ENCODE data around the gene LARP4B. TPM values are rescaled to one million over a fixed set of nuclear protein-coding genes. Genes with fewer than 3 reads are reported as not detected.

The LARP4B gene
- total and polyA plus RNA-seq, 7 donors, result 16.6 to 88.3 (median 66.6) TPM

DNA sequence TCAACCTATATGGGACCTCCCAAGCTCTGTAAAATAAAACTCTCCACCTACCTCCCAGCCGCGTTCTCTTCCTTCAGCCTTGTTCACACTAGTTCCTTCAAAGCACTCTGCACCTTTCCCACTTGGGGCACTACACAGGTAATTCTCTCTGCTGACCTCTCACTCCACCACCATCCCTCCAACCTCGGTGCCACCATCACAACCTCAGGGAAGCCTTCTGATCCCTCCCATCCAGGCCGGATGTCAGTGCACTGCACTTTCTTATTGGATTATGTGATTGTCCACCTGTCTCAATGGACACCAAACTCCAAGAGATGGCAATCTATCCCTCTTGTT, 7.0 kb downstream of the LARP4B start:
- intact Hi-C loops (cut with DNase I), result loop anchor here in 1 of 2 donors (5.0 kb wide), 1 partner anchor 42 kb away; no protein-coding TSS in a partner anchor
- peaks cover 58% of the 10 kb centered on the region for H3K4me1 ChIP-seq
- ATAC-seq (no peak), DNase-seq (no peak)
- H3K27ac ChIP-seq, result no peak overlapping the region
- H3K4me3 ChIP-seq, result no peak overlapping the region
- H3K36me3 ChIP-seq (ENCODE audit: insufficient read depth in 1 of 2, low read depth in 1 of 2), result peaks cover 0 to 6% of the 10 kb centered on the region in 2 donors
- H3K27me3 ChIP-seq (ENCODE audit: insufficient read depth in 3 of 3, low read length in 2 of 3), result no peaks in the 10 kb centered on the region
- no peaks in the 10 kb centered on the region for H3K9me3 ChIP-seq
- TF ChIP-seq, protein P1, sequence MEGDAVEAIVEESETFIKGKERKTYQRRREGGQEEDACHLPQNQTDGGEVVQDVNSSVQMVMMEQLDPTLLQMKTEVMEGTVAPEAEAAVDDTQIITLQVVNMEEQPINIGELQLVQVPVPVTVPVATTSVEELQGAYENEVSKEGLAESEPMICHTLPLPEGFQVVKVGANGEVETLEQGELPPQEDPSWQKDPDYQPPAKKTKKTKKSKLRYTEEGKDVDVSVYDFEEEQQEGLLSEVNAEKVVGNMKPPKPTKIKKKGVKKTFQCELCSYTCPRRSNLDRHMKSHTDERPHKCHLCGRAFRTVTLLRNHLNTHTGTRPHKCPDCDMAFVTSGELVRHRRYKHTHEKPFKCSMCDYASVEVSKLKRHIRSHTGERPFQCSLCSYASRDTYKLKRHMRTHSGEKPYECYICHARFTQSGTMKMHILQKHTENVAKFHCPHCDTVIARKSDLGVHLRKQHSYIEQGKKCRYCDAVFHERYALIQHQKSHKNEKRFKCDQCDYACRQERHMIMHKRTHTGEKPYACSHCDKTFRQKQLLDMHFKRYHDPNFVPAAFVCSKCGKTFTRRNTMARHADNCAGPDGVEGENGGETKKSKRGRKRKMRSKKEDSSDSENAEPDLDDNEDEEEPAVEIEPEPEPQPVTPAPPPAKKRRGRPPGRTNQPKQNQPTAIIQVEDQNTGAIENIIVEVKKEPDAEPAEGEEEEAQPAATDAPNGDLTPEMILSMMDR (IDR thresholded peaks at IDR 0.05), result no peak
- WGBS, 3 donors, result 85 to 95% (median 92%) methylated on average over 4 of the region's 4 CpGs

DNA sequence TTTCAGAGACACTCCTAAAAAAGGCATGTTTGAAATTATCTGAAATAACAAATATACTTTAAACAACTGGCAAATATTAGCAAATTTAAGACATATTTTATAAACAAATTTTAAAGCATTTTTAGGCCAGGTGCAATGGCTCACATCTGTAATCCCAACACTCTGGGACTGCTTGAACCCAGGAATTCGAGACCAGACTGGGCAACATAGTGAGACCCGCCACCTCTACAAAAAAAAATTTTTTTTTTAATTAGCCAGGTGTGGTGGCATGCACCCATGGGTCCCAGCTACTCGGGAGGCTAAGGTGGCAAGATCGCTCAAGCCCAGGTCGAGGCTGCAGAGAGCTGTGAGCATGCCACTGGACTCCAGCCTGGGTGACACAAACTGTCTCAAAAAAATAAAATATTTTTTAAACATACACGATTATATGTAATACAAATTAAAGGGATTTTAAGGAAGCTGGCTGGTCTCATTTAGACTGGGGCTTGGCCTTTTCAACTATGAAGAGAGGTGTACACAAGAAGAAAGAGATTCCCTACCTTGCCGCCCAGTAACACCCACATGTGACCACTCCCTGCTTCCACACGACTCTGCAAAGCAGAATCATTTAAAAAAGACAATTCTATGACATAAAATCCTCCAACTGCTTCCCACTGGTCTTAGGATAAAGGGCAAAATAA, 7.5 kb downstream of the LARP4B start:
- H3K27me3 ChIP-seq (ENCODE audit: insufficient read depth in 3 of 3, low read length in 2 of 3), result no peaks in the 10 kb centered on the region
- DNase-seq (no peak), ATAC-seq (no peak)
- WGBS, 3 donors, result 86 to 87% (median 87%) methylated on average over 8 of the region's 8 CpGs
- H3K4me3 ChIP-seq, result no peak overlapping the region
- peaks cover 58% of the 10 kb centered on the region for H3K4me1 ChIP-seq
- intact Hi-C loops (cut with DNase I), result loop anchor here in 1 of 2 donors (5.0 kb wide), 1 partner anchor 42 kb away; no protein-coding TSS in a partner anchor
- TF ChIP-seq, protein P1 (IDR thresholded peaks at IDR 0.05), result no peak
- no peak overlapping the region for H3K27ac ChIP-seq
- no peaks in the 10 kb centered on the region for H3K9me3 ChIP-seq
- H3K36me3 ChIP-seq (ENCODE audit: insufficient read depth in 1 of 2, low read depth in 1 of 2), result peaks cover 0 to 6% of the 10 kb centered on the region in 2 donors

DNA sequence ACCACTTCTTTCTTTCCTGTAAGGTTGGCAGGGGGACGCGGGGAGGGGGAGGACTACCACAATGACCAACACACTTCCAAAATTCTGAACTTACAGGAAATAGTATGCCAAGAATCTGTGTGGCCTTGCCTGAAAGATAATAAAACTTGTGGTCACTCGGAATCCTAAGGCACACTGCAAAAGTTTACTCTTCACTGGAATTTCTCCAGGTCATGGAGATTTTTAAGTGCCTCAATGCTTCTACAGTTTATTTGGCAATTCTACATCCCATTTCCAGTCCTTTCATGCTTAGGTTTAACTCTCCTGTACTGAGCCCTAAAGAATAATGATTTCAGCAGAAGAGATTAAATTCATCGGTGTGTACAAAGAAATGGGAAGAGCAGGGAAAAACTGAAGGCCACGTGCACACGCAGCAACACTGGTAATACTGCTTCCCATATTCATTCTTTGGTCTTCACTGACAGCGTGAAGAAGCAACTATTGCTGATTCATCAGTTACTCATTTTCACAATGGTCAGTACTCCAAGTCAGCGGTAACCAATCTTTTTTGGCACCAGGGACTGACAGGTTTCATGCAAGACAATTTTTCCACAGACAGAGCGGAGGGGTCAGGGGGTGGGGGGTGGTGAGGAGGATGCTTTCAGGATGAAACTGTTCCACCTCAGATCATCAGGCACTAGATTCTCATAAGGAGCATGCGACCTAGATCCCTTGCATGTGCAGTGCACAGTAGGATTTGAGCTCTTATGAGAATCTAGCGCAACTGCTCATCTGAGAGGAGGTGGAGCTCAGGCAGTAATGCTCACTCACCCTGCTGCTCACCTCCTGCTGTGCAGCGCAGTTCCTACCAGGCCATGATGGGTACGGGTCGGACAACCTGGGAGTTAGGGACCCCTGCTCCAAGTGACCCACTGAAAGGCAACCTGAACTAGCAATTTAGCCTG, 9.8 kb downstream of the LARP4B start:
- H3K4me3 ChIP-seq, result no peak overlapping the region
- H3K9me3 ChIP-seq, result no peaks in the 10 kb centered on the region
- H3K27me3 ChIP-seq (ENCODE audit: insufficient read depth in 3 of 3, low read length in 2 of 3), result no peaks in the 10 kb centered on the region
- H3K27ac ChIP-seq, result peak overlapping the region; percentile 36
- peak; percentile 62 to 86 (median 78) for ATAC-seq
- no peak for DNase-seq
- H3K36me3 ChIP-seq (ENCODE audit: insufficient read depth in 1 of 2, low read depth in 1 of 2), result peaks cover 0 to 14% of the 10 kb centered on the region in 2 donors
- TF ChIP-seq, protein P1 (IDR thresholded peaks at IDR 0.05), result no peak
- intact Hi-C loops (cut with DNase I), result loop anchor here in 1 of 2 donors (5.0 kb wide), 1 partner anchor 39 kb away; no protein-coding TSS in a partner anchor
- WGBS, 3 donors, result 70 to 83% (median 71%) methylated on average over 14 of the region's 14 CpGs
- H3K4me1 ChIP-seq, result peaks cover 47% of the 10 kb centered on the region

DNA sequence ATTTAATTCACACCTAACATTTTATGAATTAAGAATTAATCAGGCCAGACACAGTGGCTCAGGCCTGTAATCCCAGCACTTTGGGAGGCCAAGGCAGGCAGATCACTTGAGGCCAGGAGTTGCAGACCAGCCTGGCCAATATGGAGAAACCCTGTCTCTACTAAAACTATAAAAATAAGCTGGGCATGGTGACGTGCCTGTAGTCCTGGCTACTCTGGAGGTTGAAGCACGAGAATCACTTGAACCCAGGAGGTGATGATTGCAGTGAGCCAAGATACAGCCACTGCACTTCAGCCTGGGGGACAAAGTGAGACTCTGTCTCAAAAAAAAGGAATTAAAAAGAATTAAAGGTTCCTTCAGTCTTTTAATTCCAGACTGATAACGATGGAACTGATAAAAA, 11.1 kb downstream of the LARP4B start:
- intact Hi-C loops (cut with DNase I), result loop anchor here in 1 of 2 donors (5.0 kb wide), 1 partner anchor 38 kb away; no protein-coding TSS in a partner anchor
- TF ChIP-seq, protein P1 (IDR thresholded peaks at IDR 0.05), result no peak
- WGBS, 3 donors, result 73 to 89% (median 77%) methylated on average over 3 of the region's 3 CpGs
- ATAC-seq (no peak), DNase-seq (no peak)
- H3K36me3 ChIP-seq (ENCODE audit: insufficient read depth in 1 of 2, low read depth in 1 of 2), result peaks cover 0 to 8% of the 10 kb centered on the region in 2 donors
- H3K4me1 ChIP-seq, result peaks cover 38% of the 10 kb centered on the region
- H3K4me3 ChIP-seq, result no peak overlapping the region
- H3K9me3 ChIP-seq, result no peaks in the 10 kb centered on the region
- no peaks in the 10 kb centered on the region for H3K27me3 ChIP-seq (ENCODE audit: insufficient read depth in 3 of 3, low read length in 2 of 3)
- no peak overlapping the region for H3K27ac ChIP-seq
